K562 (cell line): ENCODE measurements around the gene TMEM207. TPM values are rescaled to one million over a fixed set of nuclear protein-coding genes. Genes with fewer than 3 reads are reported as not detected.

ENCODE experiments used
- ATAC-seq: fragments of 200-7000 bp; cut with Tn5 transposase; 3 replicates; pipeline ENCODE4 v1.9.1; 2020; ENCODE audit warnings: moderate library complexity
- BruUV-seq: library from RNA; stranded (reverse); fragments of 400-500 nt; replicated peaks from 2 replicates; lab custom pipeline; 2021; lab: Mats Ljungman, UMichigan
- CTCF ChIA-PET: fragments of 300-600 bp; formaldehyde crosslinking; extraction: SDS; loops from one replicate; lab custom pipeline; 2021; ENCODE audit warnings: low intra/inter-chr PET ratio; lab: Yijun Ruan, JAX
- POLR2A ChIA-PET: fragments of 300-600, 350-650 bp; sonication (Branson Sonifier 250); formaldehyde crosslinking; extraction: SDS; loops from one replicate; lab custom pipeline; 2021; ENCODE audit warnings: antibody characterized with exemption, inconsistent platforms; lab: Yijun Ruan, JAX
- DNase-seq, 4 experiments: peaks; one replicate each; pipeline versions ENCODE4 v3.0.0 to v3.0.0-alpha.2; 2011 to 2018; ENCODE audit warnings: low spot score in 3 of 4, mixed read lengths in 3 of 4; ENCODE audit errors: extremely low read depth in 1 of 4
- FAIRE-seq: peaks from 2 replicates; lab custom pipeline; 2011; peaks lifted over from hg19 to GRCh38; lab: Jason Lieb, UNC
- H2AFZ ChIP-seq: 2 replicates; pipeline ENCODE4 v1.6.0; 2011; ENCODE audit warnings: low read depth, low read length, control low read depth, inconsistent platforms
- H3K27ac ChIP-seq: fragments of 200-600 bp; 3 replicates; pipeline ENCODE4 v1.8.0; 2011; ENCODE audit warnings: low read depth, mild to moderate bottlenecking, control low read depth, inconsistent platforms, low read length, moderate library complexity, mixed read lengths; ENCODE audit errors: extremely low read depth
- H3K27me3 ChIP-seq, 2 experiments: fragments of 300-600 bp in 1 of 2; 2 replicates in 1 of 2; 3 replicates in 1 of 2; pipeline versions ENCODE4 v1.6.0 to v1.8.0; 2011; ENCODE audit warnings: inconsistent platforms in 2 of 2, low read length in 2 of 2, mild to moderate bottlenecking in 1 of 2, mixed read lengths in 1 of 2, moderate library complexity in 1 of 2; ENCODE audit not compliant: control insufficient read depth in 2 of 2, insufficient read depth in 2 of 2
- H3K36me3 ChIP-seq: fragments of 300-600 bp; 3 replicates; pipeline ENCODE4 v1.8.0; 2011; ENCODE audit warnings: mild to moderate bottlenecking, low read length, inconsistent platforms; ENCODE audit not compliant: control insufficient read depth, insufficient read depth
- H3K4me1 ChIP-seq, 2 experiments: fragments of 200-600 bp in 1 of 2; replicated peaks in 1 of 2; 2 replicates in 1 of 2; 3 replicates in 1 of 2; pipeline versions ENCODE4 v1.5.1 to v1.8.0; 2011; ENCODE audit warnings: inconsistent platforms in 2 of 2, low read length in 2 of 2, mild to moderate bottlenecking in 1 of 2, mixed read lengths in 1 of 2, moderate library complexity in 1 of 2; ENCODE audit not compliant: control insufficient read depth in 2 of 2, insufficient read depth in 2 of 2
- H3K4me2 ChIP-seq: 2 replicates; pipeline ENCODE4 v1.6.1; 2011; ENCODE audit warnings: low read length, control low read depth, inconsistent platforms, mixed read lengths; ENCODE audit not compliant: insufficient read depth
- H3K4me3 ChIP-seq: fragments of 200-600 bp; sonication (generic), shearing (Covaris generic); 2 replicates; pipeline ENCODE4 v1.5.1; 2016; ENCODE audit warnings: control low read depth, inconsistent platforms
- H3K79me2 ChIP-seq: fragments of 200-600 bp; 3 replicates; pipeline ENCODE4 v1.8.0; 2011; ENCODE audit warnings: low read length, inconsistent platforms; ENCODE audit not compliant: control insufficient read depth, insufficient read depth
- H3K9ac ChIP-seq, 2 experiments: 2 replicates each; pipeline versions ENCODE4 v1.6.0 to v1.6.1; 2011; ENCODE audit warnings: low read depth in 2 of 2, low read length in 2 of 2, control low read depth in 1 of 2, inconsistent platforms in 1 of 2, mild to moderate bottlenecking in 1 of 2, mixed read lengths in 1 of 2; ENCODE audit not compliant: insufficient read depth in 1 of 2
- H3K9me1 ChIP-seq: one replicate; pipeline ENCODE4 v1.6.0; 2011; ENCODE audit warnings: inconsistent platforms, mild to moderate bottlenecking, low read length, moderate library complexity; ENCODE audit not compliant: control insufficient read depth, insufficient read depth
- H3K9me3 ChIP-seq: replicated peaks from 2 replicates; pipeline ENCODE4 v1.5.1; 2011; ENCODE audit warnings: low read depth, low read length, inconsistent platforms; ENCODE audit not compliant: control insufficient read depth, insufficient read depth
- H4K20me1 ChIP-seq: replicated peaks from 2 replicates; pipeline ENCODE4 v1.6.1; 2011; ENCODE audit warnings: low read length, inconsistent platforms, mixed read lengths; ENCODE audit not compliant: control insufficient read depth, insufficient read depth
- HNRNPH1 ChIP-seq: fragments of 200-400 bp; formaldehyde crosslinking; optimal IDR thresholded peaks from 2 replicates; pipeline ENCODE3; 2017; ENCODE audit warnings: low read depth, mild to moderate bottlenecking, low read length, moderate library complexity
- MTA2 ChIP-seq: fragments of 450-650 bp; IDR thresholded peaks from 2 replicates; pipeline ENCODE4 v1.6.1; 2016; ENCODE audit warnings: low read depth
- NR3C1 ChIP-seq: sonication (generic); formaldehyde crosslinking; IDR thresholded peaks from 2 replicates; pipeline ENCODE4 v1.8.1; 2022; ENCODE audit warnings: missing genetic modification reagents
- TCF3 ChIP-seq: sonication (generic); formaldehyde crosslinking; IDR thresholded peaks from 2 replicates; pipeline ENCODE4 v1.4.0; 2020; ENCODE audit warnings: mild to moderate bottlenecking, missing genetic modification reagents
- TCFL5 ChIP-seq: fragments of 250-450 bp; sonication (Bioruptor Pico); conservative IDR thresholded peaks from 2 replicates; pipeline ENCODE4 v1.6.1; 2021; ENCODE audit warnings: mild to moderate bottlenecking, moderate library complexity, matching md5 sums
- TRIM25 ChIP-seq: fragments of 450-650 bp; IDR thresholded peaks from 2 replicates; pipeline ENCODE4 v1.7.0; 2016; ENCODE audit warnings: borderline replicate concordance
- WGBS: fragments of 100-300 bp; shearing (Covaris generic); methylation state at CpG from one replicate; pipeline ENCODE4 v1.1.6; 2016; ENCODE audit warnings: low coverage, mixed read lengths; ENCODE audit not compliant: insufficient coverage; ENCODE audit errors: missing lambda C conversion rate; 5-methylcytosine and 5-hydroxymethylcytosine counted together
- in situ Hi-C: fragments of 300-500 bp; cut with MboI; formaldehyde crosslinking; loops from 4 replicates; pipeline ENCODE4 v1.15.0; 2018; ENCODE audit warnings: inconsistent platforms, mixed read lengths
- intact Hi-C: fragments of 100-400 bp; cut with micrococcal nuclease; formaldehyde crosslinking; loops from 2 replicates; pipeline ENCODE4 v1.14.2; 2022
- polyA plus RNA-seq, 8 experiments: library from polyadenylated mRNA; depleted of rRNA in 4 of 8; stranded (reverse) in 5 of 8; unstranded in 3 of 8; fragments of >200 nt; fragmentation: Nextera tagmentation in 2 of 8; fragmentation: Illumina TruSeq in 1 of 8; extraction: Ambion mirVana in 2 of 8; extraction: Trizol in 1 of 8; gene quantifications; 2 replicates each; pipeline versions ENCODE4 v1.2.1 to v1.2.3, GENCODE V29; 2011 to 2014; ENCODE audit warnings: inconsistent platforms in 1 of 8, missing spikeins in 1 of 8
- total RNA-seq, 7 experiments: library from RNA; depleted of rRNA in 6 of 7; stranded (reverse); fragments of >200 nt in 6 of 7; fragmentation: Illumina TruSeq in 2 of 7; extraction: Trizol in 2 of 7; gene quantifications; 2 replicates each; pipeline versions ENCODE4 v1.2.1 to v1.2.3, GENCODE V29; 2011 to 2021; ENCODE audit warnings: low replicate concordance in 1 of 7
- TF ChIP-seq, protein P1 (sequence below): IDR thresholded peaks from 2 replicates; pipeline ENCODE4 v1.6.1; 2011; ENCODE audit not compliant: insufficient read length; ENCODE audit errors: extremely low read depth
- TF ChIP-seq, protein P2 (sequence below): IDR thresholded peaks from 3 replicates; pipeline ENCODE4 v1.6.1; 2011; ENCODE audit warnings: borderline replicate concordance, mild to moderate bottlenecking, moderate library complexity; ENCODE audit not compliant: insufficient read length; ENCODE audit errors: extremely low read depth

TMEM207 gene
- total and polyA plus RNA-seq, 9 of the 15 experiments (the other 6 are each of a cell fraction or from before 2014, with no cell fraction given): 0.04 to 0.10 (median 0.04) TPM; not detected in 4

DNA sequence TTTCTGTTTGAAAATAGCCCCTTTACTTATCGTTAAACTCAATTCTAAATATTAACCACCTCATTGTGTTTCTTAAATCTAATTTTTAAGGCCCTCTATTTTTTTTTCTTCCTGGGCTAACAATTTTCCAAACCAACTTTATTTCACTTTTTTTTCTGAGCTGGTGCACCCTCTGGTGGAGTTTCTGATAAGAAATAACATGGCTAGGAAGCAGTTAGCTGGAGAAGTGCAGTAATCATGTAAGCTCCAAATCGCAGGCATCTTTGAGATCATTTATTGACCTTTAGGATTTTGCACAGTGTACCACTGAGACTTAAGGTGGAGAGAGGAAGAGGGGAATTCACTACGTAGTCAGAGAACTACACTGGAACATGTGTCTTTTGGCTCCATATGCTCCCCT is 6.4 kb downstream of the TMEM207 start:
- Histone ChIP-seq H3K9me3 (no peaks in the 10 kb centered on the region), H3K36me3 (no peaks in the 10 kb centered on the region), H3K4me3 (no peak overlapping the region), H3K9ac (no peak overlapping the region), H3K4me1 (no peaks in the 10 kb centered on the region), H3K27ac (no peak overlapping the region), H3K27me3 (no peaks in the 10 kb centered on the region), H3K79me2 (no peaks in the 10 kb centered on the region), H3K4me2 (no peak overlapping the region), H2AFZ (no peak overlapping the region), H3K9me1 (no peaks in the 10 kb centered on the region), H4K20me1 (no peaks in the 10 kb centered on the region)
- 3% methylated on average over 3 of the region's 3 CpGs for WGBS
- POLR2A ChIA-PET: no interaction called here
- intact Hi-C loops: no loop called here
- FAIRE-seq (no peak), DNase-seq (no peak), ATAC-seq (no peak)
- in situ Hi-C loops: no loop called here
- no peak for TF ChIP-seq TCFL5 (CRISPR knock-in tag)
- TF ChIP-seq, protein P1, sequence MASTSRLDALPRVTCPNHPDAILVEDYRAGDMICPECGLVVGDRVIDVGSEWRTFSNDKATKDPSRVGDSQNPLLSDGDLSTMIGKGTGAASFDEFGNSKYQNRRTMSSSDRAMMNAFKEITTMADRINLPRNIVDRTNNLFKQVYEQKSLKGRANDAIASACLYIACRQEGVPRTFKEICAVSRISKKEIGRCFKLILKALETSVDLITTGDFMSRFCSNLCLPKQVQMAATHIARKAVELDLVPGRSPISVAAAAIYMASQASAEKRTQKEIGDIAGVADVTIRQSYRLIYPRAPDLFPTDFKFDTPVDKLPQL: no peak
- no TSS peak for BruUV-seq
- CTCF ChIA-PET: no interaction called here

- Histone ChIP-seq H3K4me1 (no peaks in the 10 kb centered on the region), H3K4me3 (no peak overlapping the region), H3K4me2 (no peak overlapping the region), H4K20me1 (no peaks in the 10 kb centered on the region), H3K27ac (no peak overlapping the region), H3K9ac (no peak overlapping the region), H3K9me1 (no peaks in the 10 kb centered on the region), H3K79me2 (no peaks in the 10 kb centered on the region), H3K27me3 (no peaks in the 10 kb centered on the region), H3K36me3 (no peaks in the 10 kb centered on the region), H2AFZ (no peak overlapping the region), H3K9me3 (no peaks in the 10 kb centered on the region)
- BruUV-seq: no TSS peak
- ATAC-seq (no peak), DNase-seq (no peak), FAIRE-seq (no peak)
- intact Hi-C loops (no loop called here), in situ Hi-C loops (no loop called here)
- ChIA-PET CTCF (no interaction called here), POLR2A (no interaction called here)
- WGBS: 0% methylated on average over 1 of the region's 1 CpG
- TF ChIP-seq HNRNPH1 (no peak), TRIM25 (no peak), NR3C1 (no peak), MTA2 (no peak), TCF3 (CRISPR knock-in tag) (no peak)
- TF ChIP-seq, protein P2, sequence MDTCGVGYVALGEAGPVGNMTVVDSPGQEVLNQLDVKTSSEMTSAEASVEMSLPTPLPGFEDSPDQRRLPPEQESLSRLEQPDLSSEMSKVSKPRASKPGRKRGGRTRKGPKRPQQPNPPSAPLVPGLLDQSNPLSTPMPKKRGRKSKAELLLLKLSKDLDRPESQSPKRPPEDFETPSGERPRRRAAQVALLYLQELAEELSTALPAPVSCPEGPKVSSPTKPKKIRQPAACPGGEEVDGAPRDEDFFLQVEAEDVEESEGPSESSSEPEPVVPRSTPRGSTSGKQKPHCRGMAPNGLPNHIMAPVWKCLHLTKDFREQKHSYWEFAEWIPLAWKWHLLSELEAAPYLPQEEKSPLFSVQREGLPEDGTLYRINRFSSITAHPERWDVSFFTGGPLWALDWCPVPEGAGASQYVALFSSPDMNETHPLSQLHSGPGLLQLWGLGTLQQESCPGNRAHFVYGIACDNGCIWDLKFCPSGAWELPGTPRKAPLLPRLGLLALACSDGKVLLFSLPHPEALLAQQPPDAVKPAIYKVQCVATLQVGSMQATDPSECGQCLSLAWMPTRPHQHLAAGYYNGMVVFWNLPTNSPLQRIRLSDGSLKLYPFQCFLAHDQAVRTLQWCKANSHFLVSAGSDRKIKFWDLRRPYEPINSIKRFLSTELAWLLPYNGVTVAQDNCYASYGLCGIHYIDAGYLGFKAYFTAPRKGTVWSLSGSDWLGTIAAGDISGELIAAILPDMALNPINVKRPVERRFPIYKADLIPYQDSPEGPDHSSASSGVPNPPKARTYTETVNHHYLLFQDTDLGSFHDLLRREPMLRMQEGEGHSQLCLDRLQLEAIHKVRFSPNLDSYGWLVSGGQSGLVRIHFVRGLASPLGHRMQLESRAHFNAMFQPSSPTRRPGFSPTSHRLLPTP: no peak
Measured at GRCh38 chr3:190442240-190442639, 7.5 kb downstream of the TMEM207 start.
